ENCODE data around the gene AQP6. TPM values are rescaled to one million over a fixed set of nuclear protein-coding genes. Genes with fewer than 3 reads are reported as not detected.

The AQP6 gene
- polyA plus RNA-seq, 1 of the 3 experiments (the other 2 are of a cell fraction) = 0.10 TPM

DNA sequence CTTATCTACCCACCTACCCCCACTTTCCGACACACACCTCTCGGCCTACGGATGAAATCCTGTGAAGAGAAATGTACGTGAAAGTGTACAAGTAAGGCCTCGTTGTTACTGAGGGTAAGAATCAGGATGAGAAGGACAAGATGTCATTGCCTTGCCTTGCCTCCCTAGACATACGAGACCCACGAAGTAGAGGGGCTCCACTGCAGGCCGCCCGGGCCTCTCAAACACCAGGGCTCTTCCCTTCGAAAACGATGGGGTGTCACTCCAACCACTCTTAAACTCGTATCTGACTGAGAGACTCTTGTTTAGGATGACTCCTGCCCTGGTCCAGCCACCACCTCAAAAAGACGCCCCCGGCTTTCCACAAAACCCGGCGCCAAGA, 52.0 kb downstream of the AQP6 start:
- H3K9me2 ChIP-seq = no peaks in the 10 kb centered on the region
- POLR2A ChIA-PET = interaction anchor here (0.8 to 1.6 kb wide), 4 partner anchors 8 to 46 kb away, joined by 3 to 4 read pairs (median 3); no protein-coding TSS in a partner anchor
- 4% methylated on average over 16 of the region's 16 CpGs for WGBS (ENCODE audit: low lambda C conversion rate)

DNA sequence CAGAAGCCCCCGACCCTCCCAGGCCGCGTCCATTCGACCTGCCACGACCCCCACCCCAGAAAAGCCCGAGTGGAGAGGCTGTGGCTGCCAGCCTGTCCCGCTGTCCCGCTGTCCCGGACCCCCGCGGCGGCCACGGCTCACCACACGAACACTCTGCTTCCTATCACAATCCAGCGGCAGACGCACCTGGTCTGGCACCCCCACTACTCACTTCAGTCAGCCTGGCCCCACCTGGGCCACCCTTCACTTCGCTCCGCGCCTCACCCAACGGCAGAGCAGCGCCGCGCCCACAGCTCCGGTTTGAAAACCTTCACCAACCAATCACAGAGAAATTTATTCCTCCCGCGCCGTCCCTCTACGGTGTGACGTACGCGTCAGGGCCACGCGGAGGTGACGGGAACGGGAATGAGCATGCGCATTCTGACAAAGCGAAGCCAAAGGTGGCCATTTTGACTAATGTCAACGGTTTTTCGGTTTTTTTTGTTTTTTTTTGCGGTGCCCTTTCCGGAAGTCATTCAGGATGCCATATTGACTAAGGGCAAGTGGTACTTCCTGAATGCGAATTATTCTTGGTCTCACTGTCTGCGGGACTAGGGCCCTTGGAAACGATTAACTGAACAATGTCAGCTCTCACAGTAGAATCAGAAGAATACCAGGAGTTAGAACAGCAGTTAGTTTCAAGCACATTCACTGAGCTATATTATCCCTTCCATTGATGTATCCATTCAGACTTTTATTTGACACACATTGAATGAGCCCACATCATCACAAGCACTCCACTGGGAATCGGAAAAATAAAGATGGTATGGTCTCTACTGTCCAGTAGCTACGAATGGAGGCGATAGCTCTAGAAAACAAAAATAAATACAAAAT, 52.7 kb downstream of the AQP6 start, which contains the start of gene RACGAP1:
RACGAP1 (minus strand) TSS at position 308 of the 873 bp plus-strand sequence. CDS start 8,779 bp downstream, outside the sequence.
- H2AFZ ChIP-seq (ENCODE audit: low read depth) = peak within 1 kb of the TSS; percentile 96
- H4K20me1 ChIP-seq (ENCODE audit: insufficient read depth) = peaks cover 6% of the 10 kb centered on the region; the same call in 1 of the 2 replicates
- WGBS (ENCODE audit: low lambda C conversion rate) = 7% methylated on average over 47 of the region's 47 CpGs
- POLR2A ChIA-PET = interaction anchor here (0.8 to 1.6 kb wide), 5 partner anchors 9 to 156 kb away, joined by 3 to 4 read pairs (median 3); no protein-coding TSS in a partner anchor
- peaks cover 0 to 2% of the 10 kb centered on the region in 2 experiments; a peak in 3 of 4 replicates for H3K4me1 ChIP-seq (ENCODE audit: control insufficient read depth in 1 of 2, insufficient read depth in 2 of 2, low read depth in 1 of 2, low read length in 1 of 2)
- peaks cover 5% of the 10 kb centered on the region for H3F3A ChIP-seq (replicated peaks; ENCODE audit: insufficient read depth)
- DNase-seq = peak; percentile 96
- H3K27ac ChIP-seq (ENCODE audit: low read depth in 2 of 2, low read length in 1 of 2) = peak within 1 kb of the TSS; percentile 40 to 86; a peak in 3 of 4 replicates
- no peaks in the 10 kb centered on the region for H3K9me2 ChIP-seq
- peak within 1 kb of the TSS; percentile 66 for H3K4me2 ChIP-seq
- H3K9me3 ChIP-seq = no peaks in the 10 kb centered on the region
- no peaks in the 10 kb centered on the region for H3K36me3 ChIP-seq (replicated peaks in 1 of 2; ENCODE audit: control insufficient read depth in 1 of 2, insufficient read depth in 2 of 2, low read length in 1 of 2)
- CTCF ChIA-PET = interaction anchor here (0.8 to 2.3 kb wide), 11 partner anchors 9 to 59 kb away, joined by 3 to 17 read pairs (median 4); no protein-coding TSS in a partner anchor
- peak within 1 kb of the TSS; percentile 67 to 73 for H3K4me3 ChIP-seq (ENCODE audit: low read depth in 2 of 2, low read length in 1 of 2)
- H3K27me3 ChIP-seq (ENCODE audit: insufficient read depth) = no peaks in the 10 kb centered on the region
- H3K9ac ChIP-seq = peak within 1 kb of the TSS; percentile 74
- H3K79me2 ChIP-seq (ENCODE audit: insufficient read depth) = peaks cover 49% of the 10 kb centered on the region
- TF ChIP-seq EP300 (IDR thresholded peaks at IDR 0.05; ENCODE audit: borderline replicate concordance in 1 of 2, low read depth in 1 of 2, low read length in 1 of 2) (peak in 1 of 2 experiments; percentile 47; a peak in 1 of 4 replicates), GABPA (IDR thresholded peaks at IDR 0.05; ENCODE audit: low read depth) (peak; percentile 90), RAD21 (IDR thresholded peaks at IDR 0.05; ENCODE audit: low read length) (no peak; the same call in 1 of the 2 replicates), MXI1 (IDR thresholded peaks at IDR 0.05; ENCODE audit: low read depth, low read length) (peak; percentile 93), NRF1 (IDR thresholded peaks at IDR 0.05; ENCODE audit: low read depth, low read length) (peak; percentile 59; the same call in 1 of the 2 replicates), SIN3A (IDR thresholded peaks at IDR 0.05; ENCODE audit: borderline replicate concordance, low read depth, low read length) (peak; percentile 94), POLR2AphosphoS5 (IDR thresholded peaks at IDR 0.05; ENCODE audit: low read depth, low read length) (peak; percentile 70), YY1 (IDR thresholded peaks at IDR 0.05; ENCODE audit: low read depth) (peak; percentile 99), FOSL2 (IDR thresholded peaks at IDR 0.05; ENCODE audit: borderline replicate concordance, low read depth) (no peak), NFIC (IDR thresholded peaks at IDR 0.05; ENCODE audit: borderline replicate concordance) (no peak), FOXJ3 (CRISPR knock-in tag; IDR thresholded peaks at IDR 0.05) (peak; percentile 52), RFX5 (IDR thresholded peaks at IDR 0.05; ENCODE audit: low read length) (peak; percentile 66)
- TF ChIP-seq, protein P1, sequence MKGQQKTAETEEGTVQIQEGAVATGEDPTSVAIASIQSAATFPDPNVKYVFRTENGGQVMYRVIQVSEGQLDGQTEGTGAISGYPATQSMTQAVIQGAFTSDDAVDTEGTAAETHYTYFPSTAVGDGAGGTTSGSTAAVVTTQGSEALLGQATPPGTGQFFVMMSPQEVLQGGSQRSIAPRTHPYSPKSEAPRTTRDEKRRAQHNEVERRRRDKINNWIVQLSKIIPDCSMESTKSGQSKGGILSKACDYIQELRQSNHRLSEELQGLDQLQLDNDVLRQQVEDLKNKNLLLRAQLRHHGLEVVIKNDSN (IDR thresholded peaks at IDR 0.05; ENCODE audit: borderline replicate concordance, low read depth) = peak; percentile 76; the same call in 1 of the 2 replicates
- TF ChIP-seq, protein P2, sequence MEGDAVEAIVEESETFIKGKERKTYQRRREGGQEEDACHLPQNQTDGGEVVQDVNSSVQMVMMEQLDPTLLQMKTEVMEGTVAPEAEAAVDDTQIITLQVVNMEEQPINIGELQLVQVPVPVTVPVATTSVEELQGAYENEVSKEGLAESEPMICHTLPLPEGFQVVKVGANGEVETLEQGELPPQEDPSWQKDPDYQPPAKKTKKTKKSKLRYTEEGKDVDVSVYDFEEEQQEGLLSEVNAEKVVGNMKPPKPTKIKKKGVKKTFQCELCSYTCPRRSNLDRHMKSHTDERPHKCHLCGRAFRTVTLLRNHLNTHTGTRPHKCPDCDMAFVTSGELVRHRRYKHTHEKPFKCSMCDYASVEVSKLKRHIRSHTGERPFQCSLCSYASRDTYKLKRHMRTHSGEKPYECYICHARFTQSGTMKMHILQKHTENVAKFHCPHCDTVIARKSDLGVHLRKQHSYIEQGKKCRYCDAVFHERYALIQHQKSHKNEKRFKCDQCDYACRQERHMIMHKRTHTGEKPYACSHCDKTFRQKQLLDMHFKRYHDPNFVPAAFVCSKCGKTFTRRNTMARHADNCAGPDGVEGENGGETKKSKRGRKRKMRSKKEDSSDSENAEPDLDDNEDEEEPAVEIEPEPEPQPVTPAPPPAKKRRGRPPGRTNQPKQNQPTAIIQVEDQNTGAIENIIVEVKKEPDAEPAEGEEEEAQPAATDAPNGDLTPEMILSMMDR (IDR thresholded peaks at IDR 0.05) = no peak
- TF ChIP-seq, protein P3, sequence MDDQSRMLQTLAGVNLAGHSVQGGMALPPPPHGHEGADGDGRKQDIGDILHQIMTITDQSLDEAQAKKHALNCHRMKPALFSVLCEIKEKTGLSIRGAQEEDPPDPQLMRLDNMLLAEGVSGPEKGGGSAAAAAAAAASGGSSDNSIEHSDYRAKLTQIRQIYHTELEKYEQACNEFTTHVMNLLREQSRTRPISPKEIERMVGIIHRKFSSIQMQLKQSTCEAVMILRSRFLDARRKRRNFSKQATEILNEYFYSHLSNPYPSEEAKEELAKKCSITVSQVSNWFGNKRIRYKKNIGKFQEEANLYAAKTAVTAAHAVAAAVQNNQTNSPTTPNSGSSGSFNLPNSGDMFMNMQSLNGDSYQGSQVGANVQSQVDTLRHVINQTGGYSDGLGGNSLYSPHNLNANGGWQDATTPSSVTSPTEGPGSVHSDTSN (IDR thresholded peaks at IDR 0.05) = 0 out of 2 replicates have a peak, but pooled peaks have one; percentile 13
- TF ChIP-seq, protein P4, sequence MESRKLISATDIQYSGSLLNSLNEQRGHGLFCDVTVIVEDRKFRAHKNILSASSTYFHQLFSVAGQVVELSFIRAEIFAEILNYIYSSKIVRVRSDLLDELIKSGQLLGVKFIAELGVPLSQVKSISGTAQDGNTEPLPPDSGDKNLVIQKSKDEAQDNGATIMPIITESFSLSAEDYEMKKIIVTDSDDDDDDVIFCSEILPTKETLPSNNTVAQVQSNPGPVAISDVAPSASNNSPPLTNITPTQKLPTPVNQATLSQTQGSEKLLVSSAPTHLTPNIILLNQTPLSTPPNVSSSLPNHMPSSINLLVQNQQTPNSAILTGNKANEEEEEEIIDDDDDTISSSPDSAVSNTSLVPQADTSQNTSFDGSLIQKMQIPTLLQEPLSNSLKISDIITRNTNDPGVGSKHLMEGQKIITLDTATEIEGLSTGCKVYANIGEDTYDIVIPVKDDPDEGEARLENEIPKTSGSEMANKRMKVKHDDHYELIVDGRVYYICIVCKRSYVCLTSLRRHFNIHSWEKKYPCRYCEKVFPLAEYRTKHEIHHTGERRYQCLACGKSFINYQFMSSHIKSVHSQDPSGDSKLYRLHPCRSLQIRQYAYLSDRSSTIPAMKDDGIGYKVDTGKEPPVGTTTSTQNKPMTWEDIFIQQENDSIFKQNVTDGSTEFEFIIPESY (IDR thresholded peaks at IDR 0.05; ENCODE audit: borderline replicate concordance, low read depth) = peak; percentile 95

More for the DNA sequence above, 52.0 kb downstream of the AQP6 start:
- Histone ChIP-seq H4K20me1 (ENCODE audit: insufficient read depth) (peaks cover 6% of the 10 kb centered on the region; the same call in 1 of the 2 replicates), H3F3A (replicated peaks; ENCODE audit: insufficient read depth) (peaks cover 5% of the 10 kb centered on the region), H3K27ac (ENCODE audit: low read depth in 2 of 2, low read length in 1 of 2) (peak overlapping the region; percentile 24 to 44; a peak in 3 of 4 replicates), H3K4me2 (peak overlapping the region; percentile 66), H3K27me3 (ENCODE audit: insufficient read depth) (no peaks in the 10 kb centered on the region), H3K4me3 (ENCODE audit: low read depth in 2 of 2, low read length in 1 of 2) (peak overlapping the region; percentile 67 to 73), H3K36me3 (replicated peaks in 1 of 2; ENCODE audit: control insufficient read depth in 1 of 2, insufficient read depth in 2 of 2, low read length in 1 of 2) (no peaks in the 10 kb centered on the region), H3K9me3 (no peaks in the 10 kb centered on the region), H3K9ac (peak overlapping the region; percentile 74), H2AFZ (ENCODE audit: low read depth) (peak overlapping the region; percentile 45; the same call in 1 of the 2 replicates), H3K4me1 (ENCODE audit: control insufficient read depth in 1 of 2, insufficient read depth in 2 of 2, low read depth in 1 of 2, low read length in 1 of 2) (peaks cover 0 to 2% of the 10 kb centered on the region in 2 experiments; a peak in 3 of 4 replicates), H3K79me2 (ENCODE audit: insufficient read depth) (peaks cover 55% of the 10 kb centered on the region)
- DNase-seq = no peak
- TF ChIP-seq, protein P5, sequence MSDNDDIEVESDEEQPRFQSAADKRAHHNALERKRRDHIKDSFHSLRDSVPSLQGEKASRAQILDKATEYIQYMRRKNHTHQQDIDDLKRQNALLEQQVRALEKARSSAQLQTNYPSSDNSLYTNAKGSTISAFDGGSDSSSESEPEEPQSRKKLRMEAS (IDR thresholded peaks at IDR 0.05; ENCODE audit: low read depth) = no peak
- no peak for TF ChIP-seq FOSL2 (IDR thresholded peaks at IDR 0.05; ENCODE audit: borderline replicate concordance, low read depth)
- no peak for TF ChIP-seq FOXM1 (IDR thresholded peaks at IDR 0.05; ENCODE audit: low read depth)
- no peak for TF ChIP-seq FOXJ3 (CRISPR knock-in tag; IDR thresholded peaks at IDR 0.05)
- CTCF ChIA-PET = interaction anchor here (1.0 to 2.3 kb wide), 6 partner anchors 8 to 58 kb away, joined by 3 to 17 read pairs (median 6); no protein-coding TSS in a partner anchor

All from SK-N-SH (cell line).